Lower leg skin (tissue), 4 donors: ENCODE results near the gene ABRACL. TPM values are rescaled to one million over a fixed set of nuclear protein-coding genes. Genes with fewer than 3 reads are reported as not detected.

ENCODE experiments used
- DNase-seq, 2 donors: peaks; one replicate each; pipeline ENCODE4 v3.0.0-alpha.2; 2019; ENCODE audit warnings: low spot score in 2 of 2
- H3K4me3 ChIP-seq: fragments of 200-600 bp; sonication (generic); 2 replicates; pipeline ENCODE4 v1.5.1; 2017; ENCODE audit warnings: mild to moderate bottlenecking, low read depth; ENCODE audit not compliant: poor library complexity, severe bottlenecking
- CTCF ChIP-seq, 3 donors: fragments of 450-650 bp; IDR thresholded peaks; one replicate each; pipeline ENCODE4 v1.5.1; 2016; ENCODE audit warnings: antibody characterized with exemption in 3 of 3, mild to moderate bottlenecking in 3 of 3, moderate library complexity in 2 of 3
- POLR2A ChIP-seq, 2 donors: fragments of 450-650 bp; IDR thresholded peaks; one replicate each; pipeline ENCODE4 v1.6.1; 2016 to 2017; ENCODE audit warnings: antibody characterized with exemption in 2 of 2, mild to moderate bottlenecking in 1 of 2, moderate library complexity in 1 of 2
- WGBS, 2 donors: methylation state at CpG; one replicate each; pipeline ENCODE4 v1.1.5; 2018; 5-methylcytosine and 5-hydroxymethylcytosine counted together
- intact Hi-C: fragments of 100-400 bp; cut with DNase I; formaldehyde crosslinking; loops from one replicate; pipeline ENCODE4 v1.15.0; 2023; ENCODE audit warnings: low total_unique reads
- total RNA-seq, 4 donors: library from RNA; depleted of rRNA; stranded (reverse); fragments of >200 nt; gene quantifications; one replicate each; pipeline ENCODE4 v1.1.0, GENCODE V29; 2016

The ABRACL gene
- total RNA-seq, 4 donors from 2014 or later: 8.8 to 23.0 (median 12.2) TPM

DNA sequence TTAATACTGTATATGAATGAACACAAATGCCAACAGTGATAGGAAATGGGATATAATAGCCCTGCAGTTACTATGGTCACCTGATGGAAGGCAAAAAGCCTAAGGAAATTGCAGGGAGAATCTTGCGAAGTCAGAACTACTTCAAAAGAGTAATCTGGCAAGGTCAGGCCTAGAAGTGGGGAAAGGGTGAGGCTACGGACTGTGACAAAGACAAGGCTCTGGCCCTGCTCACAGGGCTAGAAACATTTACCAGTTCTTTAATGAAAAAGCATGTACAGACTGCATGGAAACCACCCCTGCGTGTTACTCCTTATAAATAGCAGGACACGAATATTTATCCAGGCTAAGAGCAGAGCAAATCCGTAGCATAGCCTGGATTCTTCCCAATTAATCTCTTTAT lies 53.8 kb downstream of the ABRACL start:
- no peak overlapping the region for H3K4me3 ChIP-seq
- DNase-seq: no peak
- TF ChIP-seq CTCF (IDR thresholded peaks at IDR 0.05) (no peak), POLR2A (IDR thresholded peaks at IDR 0.05) (no peak)
- intact Hi-C loops: no loop called here
- 87 to 89% methylated on average over 5 of the region's 5 CpGs for WGBS, 2 donors

DNA sequence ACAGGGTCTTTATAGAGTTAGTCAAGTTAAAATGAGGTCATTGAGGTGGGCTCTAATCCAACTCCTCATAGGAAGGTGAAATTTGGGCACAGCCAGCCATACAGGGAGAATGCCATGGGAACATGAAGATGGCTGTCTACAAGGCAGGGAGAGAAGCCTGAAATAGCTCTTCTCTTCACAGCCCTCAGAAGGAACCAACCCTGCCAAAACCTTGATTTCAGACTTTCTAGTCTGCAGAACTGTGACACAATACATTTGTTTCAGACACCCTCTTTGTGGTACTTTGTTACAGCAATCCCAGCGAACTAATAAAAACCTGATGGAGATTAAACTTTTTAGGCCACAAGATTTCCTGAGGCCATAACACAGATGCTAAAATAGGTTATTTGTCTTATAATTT lies 63.3 kb downstream of the ABRACL start:
- intact Hi-C loops: no loop called here
- DNase-seq: no peak
- TF ChIP-seq CTCF (IDR thresholded peaks at IDR 0.05): no peak
- TF ChIP-seq POLR2A (IDR thresholded peaks at IDR 0.05): no peak
- 59 to 60% methylated on average over 1 of the region's 1 CpG for WGBS, 2 donors
- no peak overlapping the region for H3K4me3 ChIP-seq

Other genes starting within 250 kb of the ABRACL start
- under 1 TPM in 3 of 4 donors, not detected in 1; 0.08 to 0.26 (median 0.10) TPM for gene ECT2L, start 232.7 kb upstream of the ABRACL start, total RNA-seq
- 100 to 1,000 TPM in 1 of 4 donors, 10 to 100 TPM in 3; 47.1 to 111 (median 67.6) TPM for gene REPS1, start 40.5 kb upstream of the ABRACL start, total RNA-seq
- 10 to 100 TPM; 80.3 to 99.5 (median 86.5) TPM for gene HECA, start 106.3 kb downstream of the ABRACL start, total RNA-seq